HPDE6-E6E7 (cell line): ENCODE results near the gene HUS1B.
"Not testable (repeated sequence)": the region's sequence is repeated elsewhere in the genome, so short reads cannot be mapped to it uniquely, and the experiment has no call there.

ENCODE experiments used
- DNase-seq: peaks from one replicate; pipeline ENCODE4 v3.0.0; 2011; ENCODE audit warnings: missing footprints; ENCODE audit errors: extremely low spot score

Gene HUS1B

GRCh38 chr6:656460-657252, at the start of gene HUS1B:
HUS1B (minus strand) TSS chr6:657100; CDS start chr6:656944, 156 bp downstream.
- DNase-seq: no peak

- DNase-seq: no peak
Measured at GRCh38 chr6:706146-706545, 49.2 kb upstream of the HUS1B start.

- no peak for DNase-seq
Measured at GRCh38 chr6:705047-705446, 48.1 kb upstream of the HUS1B start.

- DNase-seq: no peak
Measured at GRCh38 chr6:704046-704445, 47.1 kb upstream of the HUS1B start.

GRCh38 chr6:703552-703951, 46.7 kb upstream of the HUS1B start:
- no peak for DNase-seq

GRCh38 chr6:701700-702479, 45.0 kb upstream of the HUS1B start:
- no peak for DNase-seq

- no peak for DNase-seq
Measured at GRCh38 chr6:701215-701614, 44.3 kb upstream of the HUS1B start.

GRCh38 chr6:700490-700889, 43.6 kb upstream of the HUS1B start:
- DNase-seq: no peak

GRCh38 chr6:699319-699718, 42.4 kb upstream of the HUS1B start:
- DNase-seq: no peak

- DNase-seq: not testable (repeated sequence)
Measured at GRCh38 chr6:694431-695126, 37.7 kb upstream of the HUS1B start.

- no peak for DNase-seq
Measured at GRCh38 chr6:693723-694009, 36.8 kb upstream of the HUS1B start.

- DNase-seq: peak; percentile 73
Measured at GRCh38 chr6:692858-693722, 36.2 kb upstream of the HUS1B start, which contains the start of gene EXOC2. EXOC2 (minus strand) TSS chr6:693139; CDS start chr6:637818, 55,321 bp downstream.

- peak; percentile 52 for DNase-seq
Measured at GRCh38 chr6:692356-692851, 35.5 kb upstream of the HUS1B start.

GRCh38 chr6:689223-689622, 32.3 kb upstream of the HUS1B start:
- DNase-seq: no peak

- DNase-seq: no peak
Measured at GRCh38 chr6:686497-686896, 29.6 kb upstream of the HUS1B start.

GRCh38 chr6:684831-685636, 28.1 kb upstream of the HUS1B start:
- no peak for DNase-seq

GRCh38 chr6:683742-684440, 27.0 kb upstream of the HUS1B start:
- DNase-seq: no peak

- no peak for DNase-seq
Measured at GRCh38 chr6:680666-681340, 23.9 kb upstream of the HUS1B start.

- DNase-seq: no peak
Measured at GRCh38 chr6:680251-680650, 23.4 kb upstream of the HUS1B start.
